Stimulated activated CD4-positive, alpha-beta T cell treated with anti-CD3 and anti-CD28 coated beads, TNF-alpha, amount 100 ng/mL, for 1 hour (primary cell): Measurements from ENCODE around the gene ADORA1.

Experiments
- DNase-seq, 3 donors: peaks; one replicate each; pipeline ENCODE4 v3.0.0-alpha.2; 2020; ENCODE audit warnings: low read depth in 3 of 3, low spot score in 1 of 3

ADORA1 gene

GRCh38 chr1:203185585-203185984 is 58.1 kb downstream of the ADORA1 start:
- no peak for DNase-seq

- DNase-seq, result no peak
These were observed 58.5 kb downstream of the ADORA1 start for GRCh38 chr1:203186091-203186445.

- no peak for DNase-seq
These were observed 59.1 kb downstream of the ADORA1 start, which contains the start of gene CHI3L1 for GRCh38 chr1:203186446-203187303. Gene CHI3L1, minus strand, starts transcription at chr1:203186704. Its CDS starts 81 bp downstream, at chr1:203186623.

- no peak for DNase-seq
These were observed 59.8 kb downstream of the ADORA1 start for GRCh38 chr1:203187304-203187685.

GRCh38 chr1:203187689-203188264 is 60.3 kb downstream of the ADORA1 start:
- DNase-seq, result no peak

- DNase-seq, result no peak
These were observed 61.2 kb downstream of the ADORA1 start for GRCh38 chr1:203188686-203189232.

GRCh38 chr1:203189951-203190352 is 62.4 kb downstream of the ADORA1 start:
- no peak for DNase-seq

GRCh38 chr1:203190949-203191348 is 63.4 kb downstream of the ADORA1 start:
- DNase-seq, result no peak

GRCh38 chr1:203196371-203196770 is 68.8 kb downstream of the ADORA1 start:
- DNase-seq, result no peak

- DNase-seq, result no peak
These were observed 70.1 kb downstream of the ADORA1 start for GRCh38 chr1:203197625-203198024.

- DNase-seq, result no peak
These were observed 71.5 kb downstream of the ADORA1 start for GRCh38 chr1:203199002-203199401.

- no peak for DNase-seq
These were observed 71.9 kb downstream of the ADORA1 start for GRCh38 chr1:203199481-203199815.

GRCh38 chr1:203199816-203200571 is 72.5 kb downstream of the ADORA1 start:
- no peak for DNase-seq

GRCh38 chr1:203200916-203201315 is 73.4 kb downstream of the ADORA1 start:
- DNase-seq, result no peak

- DNase-seq, result no peak
These were observed 74.1 kb downstream of the ADORA1 start for GRCh38 chr1:203201516-203202205.

- DNase-seq, result no peak
These were observed 75.1 kb downstream of the ADORA1 start for GRCh38 chr1:203202431-203203245.

GRCh38 chr1:203204756-203205155 is 77.2 kb downstream of the ADORA1 start:
- no peak for DNase-seq

- DNase-seq, result no peak
These were observed 78.7 kb downstream of the ADORA1 start for GRCh38 chr1:203206129-203206687.

GRCh38 chr1:203207751-203208150 is 80.2 kb downstream of the ADORA1 start:
- DNase-seq, result no peak

- DNase-seq, result no peak
These were observed 80.7 kb downstream of the ADORA1 start for GRCh38 chr1:203208181-203208580.
